Endothelial cell (in vitro differentiated cells): ENCODE results near the gene CDH18. TPM values are rescaled to one million over a fixed set of nuclear protein-coding genes. Genes with fewer than 3 reads are reported as not detected.

Source experiments
- DNase-seq: peaks from one replicate; pipeline ENCODE4 v3.0.0; 2021; ENCODE audit warnings: low spot score
- H3K27ac Mint-ChIP-seq: one replicate; pipeline ENCODE4 v1.8.0; 2021; ENCODE audit warnings: mixed read lengths, inconsistent platforms; ENCODE audit not compliant: unreplicated experiment
- H3K27me3 Mint-ChIP-seq: one replicate; pipeline ENCODE4 v1.8.0; 2021; ENCODE audit warnings: mild to moderate bottlenecking, moderate library complexity, mixed read lengths, inconsistent platforms; ENCODE audit not compliant: unreplicated experiment
- H3K36me3 Mint-ChIP-seq: one replicate; pipeline ENCODE4 v1.8.0; 2021; ENCODE audit warnings: mild to moderate bottlenecking, low read depth, mixed read lengths, inconsistent platforms; ENCODE audit not compliant: unreplicated experiment
- H3K4me1 Mint-ChIP-seq: one replicate; pipeline ENCODE4 v1.8.0; 2021; ENCODE audit warnings: mild to moderate bottlenecking, mixed read lengths, inconsistent platforms; ENCODE audit not compliant: unreplicated experiment
- H3K4me3 Mint-ChIP-seq: one replicate; pipeline ENCODE4 v1.8.0; 2021; ENCODE audit warnings: mild to moderate bottlenecking, mixed read lengths, inconsistent platforms; ENCODE audit not compliant: unreplicated experiment
- H3K9me3 Mint-ChIP-seq: one replicate; pipeline ENCODE4 v1.8.0; 2021; ENCODE audit warnings: mixed read lengths, inconsistent platforms; ENCODE audit not compliant: unreplicated experiment
- CTCF ChIP-seq: fragments of 200-600 bp; sonication (generic); IDR thresholded peaks from one replicate; pipeline ENCODE4 v1.5.0; 2021; ENCODE audit warnings: antibody characterized with exemption; ENCODE audit not compliant: unreplicated experiment
- total RNA-seq: library from RNA; stranded (reverse); fragmentation: NEBNext Ultra II Directional; extraction: Animal tissue kit (Norgen Biotek cat#: 25700); gene quantifications from one replicate; pipeline ENCODE4 v1.2.1, GENCODE V29; 2021; ENCODE audit not compliant: unreplicated experiment

CDH18 gene
- total RNA-seq, 1 donor from 2014 or later, result 0.33 TPM

DNA sequence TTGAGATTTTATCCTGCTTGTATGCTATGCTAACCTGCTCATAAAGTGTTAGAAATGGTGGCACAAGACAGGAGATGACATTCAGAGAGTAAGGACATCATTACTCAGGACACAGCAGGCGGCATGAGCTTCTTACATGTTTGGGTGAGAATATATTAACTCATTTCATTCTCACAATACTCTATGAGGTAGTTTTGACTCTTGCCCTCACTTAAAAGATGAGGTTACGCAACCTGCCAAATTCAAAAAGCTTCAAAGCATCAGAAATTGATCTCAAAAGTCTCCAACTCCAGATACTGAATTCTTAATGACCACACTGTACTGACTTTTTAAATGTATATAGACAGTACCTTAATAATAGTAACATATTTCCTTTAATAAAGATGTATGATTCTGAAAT lies 60.8 kb downstream of the CDH18 start:
- Mint-ChIP-seq H3K27ac (no peak overlapping the region), H3K27me3 (no peaks in the 10 kb centered on the region), H3K36me3 (no peaks in the 10 kb centered on the region), H3K9me3 (no peaks in the 10 kb centered on the region), H3K4me1 (peaks cover 6% of the 10 kb centered on the region), H3K4me3 (no peak overlapping the region)
- no peak for TF ChIP-seq CTCF
- DNase-seq, result no peak

- Mint-ChIP-seq H3K27me3 (no peaks in the 10 kb centered on the region), H3K36me3 (no peaks in the 10 kb centered on the region), H3K9me3 (no peaks in the 10 kb centered on the region), H3K4me3 (no peak overlapping the region), H3K4me1 (no peaks in the 10 kb centered on the region), H3K27ac (no peak overlapping the region)
- no peak for DNase-seq
- no peak for TF ChIP-seq CTCF
Measured at GRCh38 chr5:19923742-19924141, 64.3 kb downstream of the CDH18 start.

DNA sequence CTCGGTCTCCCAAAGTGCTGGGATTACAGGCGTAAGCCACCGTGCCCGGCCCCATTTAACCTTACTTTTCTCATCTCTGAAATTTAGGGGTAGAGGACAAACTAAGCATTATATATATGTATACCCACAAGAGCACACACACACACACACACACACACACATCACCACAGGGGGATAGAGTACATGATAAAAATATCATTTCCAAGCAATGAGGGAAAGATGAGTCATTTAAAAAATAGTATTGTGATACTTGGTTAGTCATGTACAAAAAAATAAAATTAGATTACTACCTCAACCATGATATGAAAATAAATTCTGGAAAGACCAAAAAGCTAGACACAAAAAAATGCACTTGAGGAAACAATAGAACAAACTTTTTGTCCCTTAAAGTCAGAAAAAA lies 67.2 kb downstream of the CDH18 start:
- H3K9me3 Mint-ChIP-seq, result no peaks in the 10 kb centered on the region
- no peak for DNase-seq
- H3K4me3 Mint-ChIP-seq, result no peak overlapping the region
- no peaks in the 10 kb centered on the region for H3K4me1 Mint-ChIP-seq
- no peaks in the 10 kb centered on the region for H3K36me3 Mint-ChIP-seq
- no peak for TF ChIP-seq CTCF
- no peaks in the 10 kb centered on the region for H3K27me3 Mint-ChIP-seq
- no peak overlapping the region for H3K27ac Mint-ChIP-seq

DNA sequence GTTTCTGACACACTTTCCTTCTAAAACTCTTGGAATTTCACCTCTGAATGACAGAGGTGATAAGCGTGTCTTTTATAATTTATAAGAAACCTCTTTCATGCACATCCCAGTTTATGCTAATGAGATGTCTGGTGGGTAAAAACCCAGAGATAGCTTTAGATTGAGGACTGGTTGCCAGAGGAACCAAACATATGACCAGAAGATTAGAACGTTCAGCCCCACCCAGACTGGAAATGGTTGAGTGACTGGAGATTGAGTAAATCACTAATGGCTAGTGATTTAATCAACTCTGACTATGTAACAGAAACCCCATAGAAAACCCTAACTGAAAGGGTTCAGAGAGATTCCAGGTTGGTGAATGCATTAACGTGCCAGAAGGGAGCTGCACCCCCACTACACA lies 69.2 kb downstream of the CDH18 start:
- Mint-ChIP-seq H3K27ac (no peak overlapping the region), H3K36me3 (no peaks in the 10 kb centered on the region), H3K9me3 (no peaks in the 10 kb centered on the region), H3K4me1 (no peaks in the 10 kb centered on the region), H3K27me3 (no peaks in the 10 kb centered on the region), H3K4me3 (no peak overlapping the region)
- no peak for DNase-seq
- no peak for TF ChIP-seq CTCF

GRCh38 chr5:19917588-19918122 lies 70.3 kb downstream of the CDH18 start:
- H3K27me3 Mint-ChIP-seq, result no peaks in the 10 kb centered on the region
- DNase-seq, result no peak
- TF ChIP-seq CTCF, result no peak
- H3K27ac Mint-ChIP-seq, result no peak overlapping the region
- H3K36me3 Mint-ChIP-seq, result no peaks in the 10 kb centered on the region
- no peak overlapping the region for H3K4me3 Mint-ChIP-seq
- no peaks in the 10 kb centered on the region for H3K4me1 Mint-ChIP-seq
- no peaks in the 10 kb centered on the region for H3K9me3 Mint-ChIP-seq
